Endodermal cell (in vitro differentiated cells): ENCODE results near the gene TNP2. TPM values are rescaled to one million over a fixed set of nuclear protein-coding genes. Genes with fewer than 3 reads are reported as not detected.
"Not testable (repeated sequence)": the region's sequence is repeated elsewhere in the genome, so short reads cannot be mapped to it uniquely, and the experiment has no call there.

Source experiments
- DNase-seq: peaks from one replicate; pipeline ENCODE4 v3.0.0-alpha.2; 2017
- H3K27ac ChIP-seq: 2 replicates; pipeline ENCODE4 v1.5.1; 2013; ENCODE audit warnings: mild to moderate bottlenecking, low read depth, low read length, moderate library complexity
- H3K27me3 ChIP-seq: 2 replicates; pipeline ENCODE4 v1.6.1; 2013; ENCODE audit warnings: mild to moderate bottlenecking, low read length, moderate library complexity; ENCODE audit not compliant: insufficient read depth, control insufficient read depth, poor library complexity, severe bottlenecking
- H3K36me3 ChIP-seq: 2 replicates; pipeline ENCODE4 v1.7.0; 2013; ENCODE audit warnings: mild to moderate bottlenecking, low read length, moderate library complexity; ENCODE audit not compliant: control insufficient read depth, insufficient read depth
- H3K4me1 ChIP-seq: one replicate; pipeline ENCODE4 v1.7.0; 2013; ENCODE audit warnings: low read length; ENCODE audit not compliant: control insufficient read depth, insufficient read depth
- H3K4me3 ChIP-seq: 2 replicates; pipeline ENCODE4 v1.5.1; 2013; ENCODE audit warnings: mild to moderate bottlenecking, low read length, moderate library complexity
- H3K9ac ChIP-seq: 2 replicates; pipeline ENCODE4 v1.6.1; 2013; ENCODE audit warnings: mild to moderate bottlenecking, low read length, moderate library complexity; ENCODE audit not compliant: poor library complexity, severe bottlenecking; ENCODE audit errors: extremely low read depth
- H3K9me3 ChIP-seq: 2 replicates; pipeline ENCODE4 v1.6.1; 2013; ENCODE audit warnings: mild to moderate bottlenecking, low read length, moderate library complexity; ENCODE audit not compliant: control insufficient read depth
- H3K27ac Mint-ChIP-seq: 2 replicates; pipeline ENCODE4 v1.8.0; 2020; ENCODE audit warnings: mixed read lengths
- H3K27me3 Mint-ChIP-seq: 2 replicates; pipeline ENCODE4 v1.8.0; 2021; ENCODE audit warnings: mild to moderate bottlenecking, mixed read lengths; ENCODE audit not compliant: insufficient read depth
- H3K36me3 Mint-ChIP-seq: 2 replicates; pipeline ENCODE4 v1.8.0; 2020; ENCODE audit warnings: low read depth, mixed read lengths
- H3K4me1 Mint-ChIP-seq: 2 replicates; pipeline ENCODE4 v1.8.0; 2020; ENCODE audit warnings: mixed read lengths
- H3K4me3 Mint-ChIP-seq: 2 replicates; pipeline ENCODE4 v1.8.0; 2020; ENCODE audit warnings: mild to moderate bottlenecking, moderate library complexity, mixed read lengths
- H3K9me3 Mint-ChIP-seq: 2 replicates; pipeline ENCODE4 v1.8.0; 2020; ENCODE audit warnings: mild to moderate bottlenecking, mixed read lengths
- CTCF ChIP-seq: fragments of 200-600 bp; sonication (generic); conservative IDR thresholded peaks from 2 replicates; pipeline ENCODE4 v1.5.0; 2021; ENCODE audit warnings: antibody characterized with exemption, mild to moderate bottlenecking
- WGBS, 2 experiments: methylation state at CpG; one replicate each; pipeline versions ENCODE4 v1.1.5 to v1.1.7; 2013; ENCODE audit warnings: missing lambda C conversion rate in 2 of 2, mixed read lengths in 1 of 2; ENCODE audit not compliant: insufficient coverage in 1 of 2, insufficient read length in 1 of 2; 5-methylcytosine and 5-hydroxymethylcytosine counted together
- total RNA-seq, 2 donors: library from RNA; stranded (reverse); fragmentation: NEBNext Ultra II Directional in 1 of 2; extraction: Animal tissue kit (Norgen Biotek cat#: 25700) in 1 of 2; gene quantifications; 2 replicates in 1 of 2; 3 replicates in 1 of 2; pipeline ENCODE4 v1.2.1, GENCODE V29; 2021

Gene TNP2
- total RNA-seq, 2 donors from 2014 or later = not detected

- Histone ChIP-seq H3K9ac (no peak overlapping the region), H3K36me3 (no peaks in the 10 kb centered on the region), H3K4me1 (no peaks in the 10 kb centered on the region), H3K4me3 (no peak overlapping the region), H3K27me3 (no peaks in the 10 kb centered on the region), H3K9me3 (no peaks in the 10 kb centered on the region), H3K27ac (no peak overlapping the region)
- no peak for DNase-seq
- Mint-ChIP-seq H3K27ac (no peak overlapping the region), H3K4me3 (no peak overlapping the region), H3K27me3 (peaks cover 2% of the 10 kb centered on the region), H3K36me3 (no peaks in the 10 kb centered on the region), H3K4me1 (peaks cover 2% of the 10 kb centered on the region), H3K9me3 (no peaks in the 10 kb centered on the region)
- WGBS, 2 experiments = 82 to 89% methylated on average over 15 to 18 of the region's 18 CpGs
- no peak for TF ChIP-seq CTCF
Observed at GRCh38 chr16:11225677-11226549, 43.2 kb downstream of the TNP2 start.

- H3K4me3 ChIP-seq = no peak overlapping the region
- no peak overlapping the region for H3K27ac ChIP-seq
- 86 to 93% methylated on average over 18 to 21 of the region's 21 CpGs for WGBS, 2 experiments
- H3K4me1 Mint-ChIP-seq = peaks cover 2% of the 10 kb centered on the region
- H3K27me3 Mint-ChIP-seq = peaks cover 2% of the 10 kb centered on the region
- H3K27ac Mint-ChIP-seq = no peak overlapping the region
- no peaks in the 10 kb centered on the region for H3K4me1 ChIP-seq
- no peak overlapping the region for H3K9ac ChIP-seq
- H3K9me3 Mint-ChIP-seq = no peaks in the 10 kb centered on the region
- H3K27me3 ChIP-seq = no peaks in the 10 kb centered on the region
- TF ChIP-seq CTCF = no peak
- no peaks in the 10 kb centered on the region for H3K36me3 ChIP-seq
- no peaks in the 10 kb centered on the region for H3K9me3 ChIP-seq
- H3K4me3 Mint-ChIP-seq = no peak overlapping the region
- H3K36me3 Mint-ChIP-seq = no peaks in the 10 kb centered on the region
- DNase-seq = no peak
Observed at GRCh38 chr16:11224894-11225676, 44.0 kb downstream of the TNP2 start.

- peak; percentile 91 for DNase-seq
- H3K9me3 ChIP-seq = peaks cover 1% of the 10 kb centered on the region
- H3K9ac ChIP-seq = no peak overlapping the region
- H3K27ac ChIP-seq = no peak overlapping the region
- no peak overlapping the region for H3K4me3 ChIP-seq
- no peaks in the 10 kb centered on the region for H3K36me3 ChIP-seq
- Mint-ChIP-seq H3K36me3 (no peaks in the 10 kb centered on the region), H3K4me1 (peaks cover 2% of the 10 kb centered on the region), H3K27me3 (peaks cover 2% of the 10 kb centered on the region), H3K27ac (no peak overlapping the region), H3K9me3 (peaks cover under 1% of the 10 kb centered on the region), H3K4me3 (no peak overlapping the region)
- no peaks in the 10 kb centered on the region for H3K4me1 ChIP-seq
- H3K27me3 ChIP-seq = no peaks in the 10 kb centered on the region
- no peak for TF ChIP-seq CTCF
- 62 to 73% methylated on average over 5 to 24 of the region's 24 CpGs for WGBS, 2 experiments
Observed at GRCh38 chr16:11224096-11224893, 44.8 kb downstream of the TNP2 start.

- 84 to 100% methylated on average over 1 to 2 of the region's 2 CpGs for WGBS, 2 experiments
- H3K4me3 Mint-ChIP-seq, H3K4me1 Mint-ChIP-seq, H3K27ac Mint-ChIP-seq, H3K4me1 ChIP-seq, H3K4me3 ChIP-seq, H3K27me3 ChIP-seq, H3K9ac ChIP-seq, H3K36me3 ChIP-seq, DNase-seq, H3K27ac ChIP-seq, H3K27me3 Mint-ChIP-seq, H3K36me3 Mint-ChIP-seq: not testable (repeated sequence)
- H3K9me3 Mint-ChIP-seq = peaks cover 29% of the 10 kb centered on the region
- H3K9me3 ChIP-seq = peaks cover 27% of the 10 kb centered on the region
Observed at GRCh38 chr16:11220507-11220906, 48.6 kb downstream of the TNP2 start.
